RWPE2 (cell line): ENCODE data around the gene OSBPL2.

Experiments used
- ATAC-seq: fragments of 200-7000 bp; cut with Tn5 transposase; 3 replicates; pipeline ENCODE4 v1.9.1; 2021; ENCODE audit warnings: low read depth
- DNase-seq: peaks from one replicate; pipeline ENCODE4 v3.0.0-alpha.2; 2020; ENCODE audit warnings: low spot score
- H3K27ac ChIP-seq: fragments of 450-650 bp; 2 replicates; pipeline ENCODE4 v1.5.1; 2017; ENCODE audit warnings: mild to moderate bottlenecking; ENCODE audit not compliant: poor library complexity, severe bottlenecking
- H3K27me3 ChIP-seq: fragments of 250-450 bp; sonication (Bioruptor Pico); 2 replicates; pipeline ENCODE4 v1.5.1; 2021; ENCODE audit warnings: mild to moderate bottlenecking, moderate library complexity; ENCODE audit not compliant: insufficient read depth, poor library complexity, severe bottlenecking
- H3K36me3 ChIP-seq: fragments of 250-450 bp; sonication (Bioruptor Pico); 2 replicates; pipeline ENCODE4 v1.5.1; 2020; ENCODE audit warnings: low read depth, mild to moderate bottlenecking, moderate library complexity
- H3K4me1 ChIP-seq: fragments of 250-450 bp; sonication (Bioruptor Pico); 2 replicates; pipeline ENCODE4 v1.5.1; 2021; ENCODE audit warnings: mild to moderate bottlenecking, moderate library complexity; ENCODE audit not compliant: insufficient read depth, poor library complexity, severe bottlenecking
- H3K4me3 ChIP-seq: fragments of 250-450 bp; sonication (Bioruptor Pico); 2 replicates; pipeline ENCODE4 v1.5.1; 2021; ENCODE audit warnings: mild to moderate bottlenecking, moderate library complexity; ENCODE audit not compliant: severe bottlenecking
- H3K9me3 ChIP-seq: fragments of 250-450 bp; sonication (Bioruptor Pico); 2 replicates; pipeline ENCODE4 v1.5.1; 2021; ENCODE audit warnings: mild to moderate bottlenecking, moderate library complexity; ENCODE audit not compliant: severe bottlenecking
- CTCF ChIP-seq: fragments of 450-650 bp; IDR thresholded peaks from one replicate; pipeline ENCODE4 v1.5.1; 2017; ENCODE audit warnings: mild to moderate bottlenecking, moderate library complexity; ENCODE audit not compliant: poor library complexity, severe bottlenecking

OSBPL2 gene

GRCh38 chr20:62332989-62333819, 94.9 kb downstream of the OSBPL2 start:
- H3K4me1 ChIP-seq = no peaks in the 10 kb centered on the region
- H3K27me3 ChIP-seq = no peaks in the 10 kb centered on the region
- H3K4me3 ChIP-seq = no peak overlapping the region
- H3K36me3 ChIP-seq = peaks cover 96% of the 10 kb centered on the region
- H3K9me3 ChIP-seq = no peaks in the 10 kb centered on the region
- no peak overlapping the region for H3K27ac ChIP-seq
- no peak for TF ChIP-seq CTCF
- peak; percentile 91 for DNase-seq
- peak; percentile 1; the same call in 1 of the 3 replicates for ATAC-seq

- no peak overlapping the region for H3K4me3 ChIP-seq
- no peaks in the 10 kb centered on the region for H3K4me1 ChIP-seq
- H3K9me3 ChIP-seq = no peaks in the 10 kb centered on the region
- peak; percentile 88 for DNase-seq
- H3K27ac ChIP-seq = no peak overlapping the region
- H3K27me3 ChIP-seq = no peaks in the 10 kb centered on the region
- no peak for TF ChIP-seq CTCF
- ATAC-seq = 0 out of 3 replicates have a peak, but pooled peaks have one; percentile 1
- H3K36me3 ChIP-seq = peaks cover 96% of the 10 kb centered on the region
These were observed 95.7 kb downstream of the OSBPL2 start for GRCh38 chr20:62333820-62334595.

DNA sequence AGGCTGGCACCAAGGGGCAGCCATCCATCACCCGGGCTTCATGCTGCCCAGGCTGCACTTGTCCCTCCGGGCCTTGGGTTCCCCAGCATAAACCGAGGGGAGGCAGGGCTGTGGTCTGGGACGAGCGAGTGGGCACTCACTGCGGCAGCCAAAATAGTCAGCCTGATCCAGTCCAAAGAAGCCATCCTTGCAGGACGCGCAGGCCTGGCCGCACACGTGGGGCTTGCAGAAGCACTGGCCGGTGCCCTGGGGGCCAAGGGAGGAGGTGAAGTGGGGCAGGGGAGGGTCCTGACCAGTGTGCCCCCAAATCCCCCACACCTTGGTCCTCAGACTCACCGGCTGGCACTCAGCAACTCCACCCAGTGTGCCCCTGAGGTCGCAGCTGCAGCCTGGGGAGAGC, 96.6 kb downstream of the OSBPL2 start:
- ATAC-seq = peak; percentile 0; the same call in 1 of the 3 replicates
- TF ChIP-seq CTCF = no peak
- Histone ChIP-seq H3K4me3 (no peak overlapping the region), H3K36me3 (peaks cover 96% of the 10 kb centered on the region), H3K9me3 (no peaks in the 10 kb centered on the region), H3K4me1 (no peaks in the 10 kb centered on the region), H3K27me3 (no peaks in the 10 kb centered on the region), H3K27ac (no peak overlapping the region)
- peak; percentile 86 for DNase-seq

DNA sequence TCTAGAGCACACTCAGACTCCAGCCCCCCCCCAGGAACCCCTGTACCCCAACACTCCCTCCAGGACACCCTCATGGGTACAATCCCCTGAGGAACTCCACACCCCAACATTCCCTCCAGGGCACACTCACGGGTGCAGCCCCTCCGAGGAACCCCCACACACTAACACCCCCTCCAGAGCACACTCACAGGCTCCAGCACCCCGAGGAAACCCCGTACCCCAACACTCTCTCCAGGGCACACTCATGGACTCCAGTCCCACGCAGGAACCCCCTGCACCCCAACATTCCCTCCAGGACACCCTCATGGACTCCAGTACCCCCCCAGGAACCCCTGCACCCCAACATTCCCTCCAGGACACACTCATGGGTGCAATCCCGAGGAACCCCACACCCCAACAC, 97.2 kb downstream of the OSBPL2 start:
- DNase-seq (no peak), ATAC-seq (no peak)
- Histone ChIP-seq H3K27me3 (no peaks in the 10 kb centered on the region), H3K36me3 (peaks cover 96% of the 10 kb centered on the region), H3K4me1 (no peaks in the 10 kb centered on the region), H3K9me3 (no peaks in the 10 kb centered on the region), H3K27ac (no peak overlapping the region), H3K4me3 (no peak overlapping the region)
- no peak for TF ChIP-seq CTCF
